Measurements from ENCODE around the gene STX2.

GRCh38 chr12:130868412-130868811, 29.4 kb upstream of the STX2 start:
- TF ChIP-seq EZH2 (optimal IDR thresholded peaks at IDR 0.05; ENCODE audit: low read depth, low read length) (no peak), CTCF (IDR thresholded peaks at IDR 0.05; ENCODE audit: low read length) (no peak), EZH2phosphoT487 (IDR thresholded peaks at IDR 0.05; ENCODE audit: low read length) (no peak)
